ENCODE data around the gene MED7. TPM values are rescaled to one million over a fixed set of nuclear protein-coding genes. Genes with fewer than 3 reads are reported as not detected.
"Not testable (repeated sequence)": the region's sequence is repeated elsewhere in the genome, so short reads cannot be mapped to it uniquely, and the experiment has no call there.

The MED7 gene, protein sequence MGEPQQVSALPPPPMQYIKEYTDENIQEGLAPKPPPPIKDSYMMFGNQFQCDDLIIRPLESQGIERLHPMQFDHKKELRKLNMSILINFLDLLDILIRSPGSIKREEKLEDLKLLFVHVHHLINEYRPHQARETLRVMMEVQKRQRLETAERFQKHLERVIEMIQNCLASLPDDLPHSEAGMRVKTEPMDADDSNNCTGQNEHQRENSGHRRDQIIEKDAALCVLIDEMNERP
- 1 to 10 TPM; 6.2 to 6.8 TPM for total RNA-seq

DNA sequence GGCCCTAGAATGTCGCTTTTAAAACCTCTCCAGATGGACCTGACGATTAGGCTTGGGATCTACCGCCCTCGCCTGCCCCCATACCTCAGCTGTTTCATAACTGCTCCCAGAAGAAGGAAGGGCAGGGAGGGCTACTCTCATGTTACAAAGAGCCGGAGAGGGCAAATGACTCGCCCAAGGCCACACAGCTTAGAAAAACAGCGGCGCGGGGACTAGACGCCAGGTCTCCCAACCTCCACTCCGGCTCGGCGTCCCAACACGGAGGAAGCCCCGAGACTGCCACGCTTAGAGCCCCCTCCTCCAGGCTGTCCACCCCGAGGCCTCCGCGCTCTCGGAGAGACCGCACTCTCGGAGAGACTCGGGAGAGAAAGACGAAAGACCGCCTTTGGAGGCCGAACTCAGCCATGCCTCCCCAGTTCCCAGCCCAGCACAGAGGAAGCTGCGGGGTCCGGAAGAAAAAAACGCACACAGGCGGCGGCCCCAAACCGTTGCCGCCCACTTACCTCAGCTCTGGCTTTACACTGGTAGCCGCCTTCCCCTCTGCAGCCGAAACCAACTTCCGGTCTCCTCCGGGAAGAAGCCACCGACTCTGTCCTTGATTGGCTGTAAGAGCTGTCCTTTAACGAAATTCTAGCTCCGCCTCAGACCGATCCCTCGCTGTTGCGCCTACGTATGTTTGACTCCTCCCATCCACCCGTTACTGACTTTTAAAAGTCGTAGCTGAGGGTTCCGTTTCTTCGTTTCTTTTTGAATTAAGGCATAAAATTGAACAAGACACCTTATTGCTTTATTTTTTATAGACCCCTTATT, at the start of gene MED7:
MED7 (minus strand) TSS at position 549 of the 810 bp plus-strand sequence. CDS start 3,434 bp downstream, outside the sequence.
- no peaks in the 10 kb centered on the region for H3K27me3 ChIP-seq
- peak; percentile 97 for DNase-seq (ENCODE audit: low spot score)
- TF ChIP-seq, protein P1, sequence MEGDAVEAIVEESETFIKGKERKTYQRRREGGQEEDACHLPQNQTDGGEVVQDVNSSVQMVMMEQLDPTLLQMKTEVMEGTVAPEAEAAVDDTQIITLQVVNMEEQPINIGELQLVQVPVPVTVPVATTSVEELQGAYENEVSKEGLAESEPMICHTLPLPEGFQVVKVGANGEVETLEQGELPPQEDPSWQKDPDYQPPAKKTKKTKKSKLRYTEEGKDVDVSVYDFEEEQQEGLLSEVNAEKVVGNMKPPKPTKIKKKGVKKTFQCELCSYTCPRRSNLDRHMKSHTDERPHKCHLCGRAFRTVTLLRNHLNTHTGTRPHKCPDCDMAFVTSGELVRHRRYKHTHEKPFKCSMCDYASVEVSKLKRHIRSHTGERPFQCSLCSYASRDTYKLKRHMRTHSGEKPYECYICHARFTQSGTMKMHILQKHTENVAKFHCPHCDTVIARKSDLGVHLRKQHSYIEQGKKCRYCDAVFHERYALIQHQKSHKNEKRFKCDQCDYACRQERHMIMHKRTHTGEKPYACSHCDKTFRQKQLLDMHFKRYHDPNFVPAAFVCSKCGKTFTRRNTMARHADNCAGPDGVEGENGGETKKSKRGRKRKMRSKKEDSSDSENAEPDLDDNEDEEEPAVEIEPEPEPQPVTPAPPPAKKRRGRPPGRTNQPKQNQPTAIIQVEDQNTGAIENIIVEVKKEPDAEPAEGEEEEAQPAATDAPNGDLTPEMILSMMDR (IDR thresholded peaks at IDR 0.05): no peak

DNA sequence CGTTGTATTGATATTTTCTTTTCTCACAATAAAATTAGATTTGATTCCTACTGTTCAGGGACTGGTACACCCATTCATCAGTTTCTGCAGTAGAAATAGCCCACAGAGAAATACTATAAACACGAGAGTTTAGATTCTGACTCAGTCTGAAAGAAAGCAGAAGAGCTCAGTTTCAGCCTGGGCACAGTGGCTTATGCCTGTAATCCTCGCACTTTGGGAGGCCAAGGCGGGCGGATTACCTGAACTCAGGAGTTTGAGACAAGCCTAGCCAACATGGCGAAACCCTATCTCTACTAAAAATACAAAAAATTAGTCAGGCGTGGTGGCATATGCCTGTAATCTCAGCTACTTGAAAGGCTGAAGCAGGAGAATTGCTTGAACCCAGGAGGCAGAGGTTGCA, 46.6 kb upstream of the MED7 start:
- no peaks in the 10 kb centered on the region for H3K9me3 ChIP-seq
- no peaks in the 10 kb centered on the region for H3K36me3 ChIP-seq
- no peak overlapping the region for H3K27ac ChIP-seq
- TF ChIP-seq, protein P1 (IDR thresholded peaks at IDR 0.05): no peak
- H3K4me3 ChIP-seq: no peak overlapping the region
- H3K27me3 ChIP-seq: no peaks in the 10 kb centered on the region
- no peaks in the 10 kb centered on the region for H3K4me1 ChIP-seq
- DNase-seq (ENCODE audit: low spot score): peak; percentile 13

More for the DNA sequence above, at the start of gene MED7:
- Histone ChIP-seq H3K4me3 (peak within 1 kb of the TSS; percentile 68 to 99), H3K9me3 (no peaks in the 10 kb centered on the region), H3K36me3 (peaks cover 18% of the 10 kb centered on the region), H3K4me1 (peaks cover 0 to 13% of the 10 kb centered on the region in 2 donors), H3K27ac (peak within 1 kb of the TSS; percentile 85 to 93)

DNA sequence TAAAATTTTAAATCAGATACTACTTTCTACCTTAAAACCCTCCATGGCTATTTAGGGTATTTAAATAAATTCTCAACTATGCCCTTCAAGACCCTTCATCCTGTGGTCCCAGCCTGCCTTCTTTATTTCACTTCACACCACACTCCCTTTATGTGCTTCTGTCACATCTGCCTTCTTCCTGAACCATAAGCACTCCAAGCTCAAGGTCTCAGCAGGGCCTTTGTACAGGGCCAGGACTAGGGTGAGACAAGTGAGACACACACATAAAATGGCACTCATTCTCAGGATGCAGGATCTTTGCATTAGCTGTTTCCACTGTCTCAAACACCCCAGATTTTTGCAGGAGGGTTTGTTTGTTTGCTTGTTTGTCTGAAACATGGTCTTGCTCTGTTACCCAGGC, 45.6 kb upstream of the MED7 start:
- peak; percentile 16 for DNase-seq (ENCODE audit: low spot score)
- H3K9me3 ChIP-seq: no peaks in the 10 kb centered on the region
- H3K27me3 ChIP-seq: no peaks in the 10 kb centered on the region
- no peak overlapping the region for H3K27ac ChIP-seq
- TF ChIP-seq, protein P1 (IDR thresholded peaks at IDR 0.05): no peak
- H3K4me1 ChIP-seq: no peaks in the 10 kb centered on the region
- no peak overlapping the region for H3K4me3 ChIP-seq
- H3K36me3 ChIP-seq: no peaks in the 10 kb centered on the region

DNA sequence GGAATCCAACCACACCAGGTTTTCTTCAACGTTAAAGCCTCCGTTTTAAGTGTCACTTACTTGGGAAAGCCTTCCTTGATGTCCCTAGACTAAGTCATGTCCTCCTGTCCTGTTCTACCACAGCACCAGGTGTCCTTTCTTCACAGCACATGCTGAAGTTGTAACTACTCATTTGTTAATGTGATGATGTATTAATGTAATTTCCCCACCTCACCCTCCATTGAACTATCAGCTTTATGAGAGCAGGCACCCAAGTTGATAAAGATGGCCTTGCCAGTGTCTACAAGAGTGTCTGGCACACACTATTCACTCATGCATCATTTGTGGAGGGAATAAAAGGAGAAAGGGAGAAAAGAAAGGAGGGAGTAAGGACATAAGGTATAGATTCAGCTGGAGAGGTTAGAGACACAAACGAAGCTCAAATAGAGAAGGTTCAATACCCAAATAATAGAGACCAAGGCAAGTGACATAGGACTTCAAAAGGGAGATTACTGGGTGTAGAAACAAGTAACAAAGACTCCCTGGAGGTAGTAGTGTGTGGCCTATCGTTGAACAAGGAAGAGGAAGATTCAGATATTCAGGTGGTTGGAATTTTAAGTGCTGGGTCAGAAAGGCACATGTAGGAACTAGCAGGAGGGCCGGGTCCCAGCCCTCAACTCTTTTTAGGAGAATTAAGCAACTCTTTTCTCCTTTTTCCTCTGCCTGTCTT, 44.5 kb upstream of the MED7 start:
- H3K36me3 ChIP-seq: no peaks in the 10 kb centered on the region
- DNase-seq (ENCODE audit: low spot score): no peak
- no peaks in the 10 kb centered on the region for H3K9me3 ChIP-seq
- H3K27ac ChIP-seq: no peak overlapping the region
- no peak overlapping the region for H3K4me3 ChIP-seq
- no peaks in the 10 kb centered on the region for H3K27me3 ChIP-seq
- TF ChIP-seq, protein P1 (IDR thresholded peaks at IDR 0.05): no peak
- H3K4me1 ChIP-seq: no peaks in the 10 kb centered on the region

DNA sequence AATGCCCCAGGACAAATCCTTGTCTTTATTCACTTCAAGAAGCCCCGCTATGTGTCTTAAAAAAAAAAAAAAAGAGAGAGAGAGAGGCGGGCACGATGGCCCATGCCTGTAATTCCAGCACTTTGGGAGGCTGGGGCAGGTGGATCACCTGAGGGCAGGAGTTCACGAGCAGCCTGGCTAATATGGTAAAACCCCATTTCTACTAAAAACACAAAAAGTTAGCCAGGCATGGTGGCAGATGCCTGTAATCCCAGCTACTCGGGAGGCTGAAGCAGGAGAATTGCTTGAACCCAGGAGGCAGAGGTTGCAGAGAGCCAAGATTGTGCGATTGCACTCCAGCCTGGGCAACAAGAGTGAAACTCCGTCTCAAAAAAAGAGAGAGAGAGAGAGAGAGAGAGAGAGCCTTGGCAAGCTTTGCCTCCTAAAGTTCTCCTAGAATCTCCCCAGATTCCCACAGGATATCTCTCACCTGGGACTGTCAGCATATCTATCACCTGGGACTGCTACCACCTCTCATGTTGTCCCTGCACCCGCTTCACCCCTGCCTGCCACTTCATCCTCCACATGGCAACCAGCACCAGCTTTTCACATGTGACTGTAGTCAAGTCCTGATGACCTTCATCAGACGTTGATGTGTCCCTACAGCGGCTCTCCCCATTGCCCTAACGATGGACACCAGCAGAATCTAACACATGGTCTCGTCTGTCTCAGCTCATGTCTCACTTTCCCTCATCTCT, 43.8 kb upstream of the MED7 start:
- H3K27ac ChIP-seq: no peak overlapping the region
- no peaks in the 10 kb centered on the region for H3K36me3 ChIP-seq
- no peak overlapping the region for H3K4me3 ChIP-seq

DNA sequence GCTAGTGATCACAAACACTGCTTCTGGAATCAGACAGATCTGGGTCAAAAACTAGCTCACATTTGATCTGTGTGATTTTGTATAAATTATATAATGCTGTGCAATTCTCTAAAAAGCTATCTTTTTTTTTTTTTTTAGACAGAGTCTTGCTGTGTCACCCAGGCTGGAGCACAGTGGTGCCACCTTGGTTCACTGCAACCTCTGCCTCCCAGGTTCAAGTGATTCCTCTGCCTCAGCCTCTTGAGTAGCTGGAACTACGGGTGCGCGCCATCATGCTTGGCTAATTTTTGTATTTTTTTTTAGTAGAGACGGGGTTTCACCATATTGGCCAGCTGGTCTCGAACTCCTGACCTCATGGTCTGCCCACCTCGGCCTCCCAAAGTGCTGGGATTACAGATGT, 42.5 kb upstream of the MED7 start:
- not testable (repeated sequence) for H3K27ac ChIP-seq, H3K36me3 ChIP-seq, H3K9me3 ChIP-seq, H3K27me3 ChIP-seq, H3K4me3 ChIP-seq, H3K4me1 ChIP-seq
- peak; percentile 34 for DNase-seq (ENCODE audit: low spot score)

More for the DNA sequence above, 43.8 kb upstream of the MED7 start:
- H3K27me3 ChIP-seq: no peaks in the 10 kb centered on the region
- H3K4me1 ChIP-seq: no peaks in the 10 kb centered on the region
- TF ChIP-seq, protein P1 (IDR thresholded peaks at IDR 0.05): no peak
- DNase-seq (ENCODE audit: low spot score): peak; percentile 46
- no peaks in the 10 kb centered on the region for H3K9me3 ChIP-seq

Measured in right atrium auricular region (tissue), 2 donors.